Neural cell (in vitro differentiated cells): Measurements from ENCODE around the gene CERS5. TPM values are rescaled to one million over a fixed set of nuclear protein-coding genes. Genes with fewer than 3 reads are reported as not detected.

ENCODE experiments used
- H2AFZ ChIP-seq: fragments of 200-600, 300-800 bp; sonication (generic), shearing (Covaris generic); 2 replicates; pipeline ENCODE4 v1.6.0; 2014; ENCODE audit warnings: low read depth, mild to moderate bottlenecking, antibody characterized with exemption, low read length, moderate library complexity
- H3F3A ChIP-seq: fragments of 200-600 bp; shearing (Covaris generic); 2 replicates; pipeline ENCODE4 v1.6.1; 2016; ENCODE audit warnings: mild to moderate bottlenecking, moderate library complexity, mixed read lengths, antibody characterized with exemption, low read length; ENCODE audit not compliant: insufficient read depth, poor library complexity, severe bottlenecking
- H3K27ac ChIP-seq: fragments of 200-600, 300-800 bp; sonication (generic), shearing (Covaris generic); 2 replicates; pipeline ENCODE4 v1.5.1; 2014; ENCODE audit warnings: mild to moderate bottlenecking, low read length, moderate library complexity
- H3K27me3 ChIP-seq: fragments of 300-800, 200-600 bp; sonication (generic), shearing (Covaris generic); 2 replicates; pipeline ENCODE4 v1.6.0; 2014; ENCODE audit warnings: mild to moderate bottlenecking, low read depth, low read length, moderate library complexity; ENCODE audit not compliant: insufficient read depth
- H3K36me3 ChIP-seq: fragments of 300-800, 200-600 bp; sonication (generic), shearing (Covaris generic); 2 replicates; pipeline ENCODE4 v1.5.1; 2014; ENCODE audit warnings: mild to moderate bottlenecking, antibody characterized with exemption, low read length, moderate library complexity; ENCODE audit not compliant: insufficient read depth
- H3K4me2 ChIP-seq: fragments of 300-800, 200-600 bp; sonication (generic), shearing (Covaris generic); 2 replicates; pipeline ENCODE4 v1.6.0; 2014; ENCODE audit warnings: mild to moderate bottlenecking, low read length
- H3K4me3 ChIP-seq: fragments of 300-800, 200-600 bp; sonication (generic), shearing (Covaris generic); 2 replicates; pipeline ENCODE4 v1.5.1; 2014; ENCODE audit warnings: mild to moderate bottlenecking, low read length, moderate library complexity
- H3K79me2 ChIP-seq: fragments of 200-600 bp; shearing (Covaris generic); replicated peaks from 2 replicates; pipeline ENCODE4 v1.6.0; 2014; ENCODE audit warnings: mild to moderate bottlenecking, low read length, moderate library complexity; ENCODE audit not compliant: insufficient read depth
- H3K9ac ChIP-seq: fragments of 300-800, 200-600 bp; sonication (generic), shearing (Covaris generic); 2 replicates; pipeline ENCODE4 v1.6.1; 2016; ENCODE audit warnings: mild to moderate bottlenecking, low read length, mixed read lengths
- H3K9me2 ChIP-seq: fragments of 200-600 bp; shearing (Covaris generic); 2 replicates; pipeline ENCODE4 v1.6.1; 2016; ENCODE audit warnings: mild to moderate bottlenecking, low read length, mixed read lengths; ENCODE audit not compliant: insufficient read depth
- H3K9me3 ChIP-seq: fragments of 200-600, 300-800 bp; sonication (generic), shearing (Covaris generic); 2 replicates; pipeline ENCODE4 v1.6.1; 2016; ENCODE audit warnings: mild to moderate bottlenecking, mixed run types, low read length, moderate library complexity, mixed read lengths
- H4K20me1 ChIP-seq: fragments of 200-600 bp; shearing (Covaris generic); 2 replicates; pipeline ENCODE4 v1.6.1; 2016; ENCODE audit warnings: mild to moderate bottlenecking, mixed run types; ENCODE audit not compliant: insufficient read depth
- CTCF ChIP-seq: fragments of 450-650 bp; IDR thresholded peaks from 2 replicates; pipeline ENCODE4 v1.5.1; 2014; ENCODE audit warnings: antibody characterized with exemption, mild to moderate bottlenecking, moderate library complexity; ENCODE audit not compliant: poor library complexity, severe bottlenecking
- EP300 ChIP-seq: fragments of 450-650 bp; conservative IDR thresholded peaks from 2 replicates; pipeline ENCODE4 v1.6.1; 2014; ENCODE audit warnings: antibody characterized with exemption, mild to moderate bottlenecking, moderate library complexity; ENCODE audit not compliant: poor library complexity, severe bottlenecking
- EZH2 ChIP-seq: fragments of 200-600, 300-800 bp; shearing (Covaris generic), sonication (generic); IDR thresholded peaks from 2 replicates; pipeline ENCODE4 v1.6.1; 2014; ENCODE audit warnings: antibody characterized with exemption, low read length, borderline replicate concordance, mild to moderate bottlenecking; ENCODE audit not compliant: insufficient read depth, poor library complexity, severe bottlenecking
- MXI1 ChIP-seq: fragments of 450-650 bp; conservative IDR thresholded peaks from 2 replicates; pipeline ENCODE4 v1.6.1; 2014; ENCODE audit warnings: antibody characterized with exemption, mild to moderate bottlenecking; ENCODE audit not compliant: poor library complexity, severe bottlenecking
- POLR2AphosphoS5 ChIP-seq: IDR thresholded peaks from 2 replicates; pipeline ENCODE4 v1.6.1; 2012
- RAD21 ChIP-seq: fragments of 450-650 bp; conservative IDR thresholded peaks from 2 replicates; pipeline ENCODE4 v1.6.1; 2014; ENCODE audit warnings: antibody characterized with exemption, mild to moderate bottlenecking, moderate library complexity
- REST ChIP-seq: IDR thresholded peaks from 2 replicates; pipeline ENCODE4 v1.6.1; 2012; ENCODE audit warnings: borderline replicate concordance
- SMC3 ChIP-seq: fragments of 450-650 bp; conservative IDR thresholded peaks from 2 replicates; pipeline ENCODE4 v1.6.1; 2014; ENCODE audit warnings: antibody characterized with exemption, mild to moderate bottlenecking, moderate library complexity; ENCODE audit not compliant: poor library complexity
- TAF1 ChIP-seq: IDR thresholded peaks from 2 replicates; pipeline ENCODE4 v1.6.1; 2012; ENCODE audit warnings: low read depth
- polyA plus RNA-seq: library from polyadenylated mRNA; depleted of rRNA; stranded (reverse); fragments of >200 nt; gene quantifications from 2 replicates; pipeline ENCODE4 v1.2.3, GENCODE V29; 2014

Gene CERS5
- polyA plus RNA-seq, 1 donor from 2014 or later: 470 TPM

GRCh38 chr12:50083301-50083700, 83.9 kb downstream of the CERS5 start:
- no peaks in the 10 kb centered on the region for H3K36me3 ChIP-seq
- no peaks in the 10 kb centered on the region for H4K20me1 ChIP-seq
- no peak overlapping the region for H3K4me3 ChIP-seq
- no peaks in the 10 kb centered on the region for H3K27me3 ChIP-seq
- H3K9me3 ChIP-seq: no peaks in the 10 kb centered on the region
- H3K4me2 ChIP-seq: no peak overlapping the region
- H2AFZ ChIP-seq: no peak overlapping the region
- TF ChIP-seq EP300 (no peak), MXI1 (no peak), EZH2 (no peak), POLR2AphosphoS5 (no peak), RAD21 (no peak), SMC3 (no peak), REST (no peak), TAF1 (no peak), CTCF (no peak)
- H3K79me2 ChIP-seq: peaks cover 7% of the 10 kb centered on the region
- H3K9me2 ChIP-seq: no peaks in the 10 kb centered on the region
- no peak overlapping the region for H3K9ac ChIP-seq
- peaks cover 4% of the 10 kb centered on the region for H3F3A ChIP-seq
- no peak overlapping the region for H3K27ac ChIP-seq

- no peaks in the 10 kb centered on the region for H3K27me3 ChIP-seq
- no peak overlapping the region for H3K4me3 ChIP-seq
- no peaks in the 10 kb centered on the region for H3K36me3 ChIP-seq
- H3K4me2 ChIP-seq: no peak overlapping the region
- no peak overlapping the region for H2AFZ ChIP-seq
- H3K9me2 ChIP-seq: no peaks in the 10 kb centered on the region
- peaks cover 4% of the 10 kb centered on the region for H3F3A ChIP-seq
- H3K9me3 ChIP-seq: no peaks in the 10 kb centered on the region
- no peaks in the 10 kb centered on the region for H4K20me1 ChIP-seq
- peaks cover 7% of the 10 kb centered on the region for H3K79me2 ChIP-seq
- H3K9ac ChIP-seq: no peak overlapping the region
- no peak for TF ChIP-seq EP300
- no peak for TF ChIP-seq SMC3
- no peak for TF ChIP-seq TAF1
- no peak for TF ChIP-seq MXI1
- no peak for TF ChIP-seq POLR2AphosphoS5
- no peak for TF ChIP-seq CTCF
- TF ChIP-seq RAD21: no peak
- no peak for TF ChIP-seq REST
- TF ChIP-seq EZH2: no peak
- H3K27ac ChIP-seq: no peak overlapping the region
Measured at GRCh38 chr12:50082644-50083043, 84.5 kb downstream of the CERS5 start.
